ENCODE data around the gene PPP5C.

DNA sequence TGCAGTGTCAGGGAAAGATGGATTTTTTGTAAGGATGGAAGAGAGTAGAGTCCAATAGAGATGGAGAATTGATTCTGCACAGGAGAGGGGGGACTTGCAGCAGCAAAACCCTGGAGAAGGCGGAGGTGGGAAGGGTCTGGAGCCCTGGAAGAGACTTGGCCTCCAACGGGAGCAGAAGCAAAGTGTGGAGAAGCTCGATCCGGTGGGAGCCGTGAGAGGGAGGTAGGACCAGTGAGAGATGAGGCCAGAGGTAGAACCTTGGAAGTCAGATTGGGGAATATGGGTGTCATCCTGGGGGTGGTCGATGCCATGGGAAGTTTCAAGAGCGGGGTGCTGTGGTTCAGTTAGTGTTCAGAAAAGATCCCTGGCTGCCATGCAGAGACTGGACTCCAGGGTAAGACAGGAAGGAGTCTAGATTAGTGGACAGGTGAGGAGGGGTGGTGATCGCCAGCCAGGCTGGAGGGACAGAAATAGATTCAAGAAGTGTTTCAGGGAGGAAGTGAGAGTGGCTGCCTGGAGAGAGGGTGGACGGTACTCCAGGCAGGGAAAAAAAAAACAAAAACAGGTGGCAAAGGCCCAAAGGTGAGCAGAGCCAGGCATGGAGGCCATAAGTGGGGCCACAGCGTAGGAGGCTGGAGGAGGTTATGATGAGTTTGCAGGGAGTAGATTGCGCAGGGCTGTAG, 2.6 kb downstream of the PPP5C start:
- TF ChIP-seq CTCF (conservative IDR thresholded peaks at IDR 0.05) (no peak), EZH2 (IDR thresholded peaks at IDR 0.05; ENCODE audit: low read depth) (no peak)
